Tibial nerve (tissue), 4 donors: ENCODE measurements around the gene EYS. TPM values are rescaled to one million over a fixed set of nuclear protein-coding genes. Genes with fewer than 3 reads are reported as not detected.

ENCODE experiments used
- DNase-seq, 2 donors: peaks; one replicate each; pipeline ENCODE4 v3.0.0-alpha.2; 2019; ENCODE audit warnings: low spot score in 2 of 2
- H3K27ac ChIP-seq, 4 donors: fragments of 200-600 bp; sonication (generic) in 3 of 4; one replicate each; pipeline ENCODE4 v1.5.1; 2017 to 2019; ENCODE audit warnings: mild to moderate bottlenecking in 1 of 4
- H3K27me3 ChIP-seq, 2 donors: fragments of 200-600 bp; sonication (generic) in 1 of 2; one replicate each; pipeline versions ENCODE4 v1.5.1 to v1.6.0; 2017 to 2019
- H3K36me3 ChIP-seq, 3 donors: fragments of 200-600 bp; sonication (generic); one replicate each; pipeline ENCODE4 v1.5.1; 2018 to 2019
- H3K4me1 ChIP-seq, 4 donors: fragments of 200-600 bp; sonication (generic) in 3 of 4; one replicate each; pipeline ENCODE4 v1.5.1; 2017 to 2019
- H3K4me3 ChIP-seq, 4 donors: fragments of 200-600 bp; sonication (generic) in 3 of 4; one replicate each; pipeline ENCODE4 v1.5.1; 2017 to 2019; ENCODE audit warnings: mild to moderate bottlenecking in 1 of 4, moderate library complexity in 1 of 4
- H3K9me3 ChIP-seq, 4 donors: fragments of 200-600 bp; sonication (generic) in 3 of 4; one replicate each; pipeline ENCODE4 v1.5.1; 2017 to 2019
- CTCF ChIP-seq, 5 experiments: fragments of 200-600 bp in 3 of 5; fragments of 450-650 bp in 2 of 5; sonication (generic) in 3 of 5; IDR thresholded peaks; one replicate each; pipeline ENCODE4 v1.5.1; 2016 to 2019; ENCODE audit warnings: antibody characterized with exemption in 5 of 5, mild to moderate bottlenecking in 3 of 5, moderate library complexity in 2 of 5
- EP300 ChIP-seq, 2 donors: sonication (generic); formaldehyde crosslinking; IDR thresholded peaks; one replicate each; pipeline ENCODE4 v1.6.1; 2017; ENCODE audit warnings: antibody characterized with exemption in 2 of 2, mild to moderate bottlenecking in 1 of 2
- POLR2A ChIP-seq, 2 donors: fragments of 450-650 bp; IDR thresholded peaks; one replicate each; pipeline ENCODE4 v1.6.1; 2017; ENCODE audit warnings: antibody characterized with exemption in 2 of 2, mild to moderate bottlenecking in 2 of 2, moderate library complexity in 2 of 2
- WGBS, 2 donors: methylation state at CpG; one replicate each; pipeline ENCODE4 v1.1.5; 2018; 5-methylcytosine and 5-hydroxymethylcytosine counted together
- total RNA-seq, 4 donors: library from RNA; depleted of rRNA; stranded (reverse); fragments of >200 nt; gene quantifications; one replicate each; pipeline ENCODE4 v1.1.0, GENCODE V29; 2016

Gene EYS
- total RNA-seq, 4 donors from 2014 or later, result under 0.01 to 4.5 (median 0.39) TPM; not detected in 1

GRCh38 chr6:63732336-63732735 lies 1974.7 kb downstream of the EYS start:
- Histone ChIP-seq H3K4me1 (no peaks in the 10 kb centered on the region), H3K4me3 (no peak overlapping the region), H3K9me3 (peaks cover 0 to 4% (median 0%) of the 10 kb centered on the region in 4 donors), H3K27me3 (no peaks in the 10 kb centered on the region), H3K27ac (no peak overlapping the region), H3K36me3 (no peaks in the 10 kb centered on the region)
- 50 to 95% methylated on average over 2 of the region's 2 CpGs for WGBS, 2 donors
- TF ChIP-seq CTCF (IDR thresholded peaks at IDR 0.05) (no peak), EP300 (IDR thresholded peaks at IDR 0.05) (no peak), POLR2A (IDR thresholded peaks at IDR 0.05) (no peak)
- no peak for DNase-seq

- no peak for DNase-seq
- no peak for TF ChIP-seq EP300 (IDR thresholded peaks at IDR 0.05)
- no peak for TF ChIP-seq CTCF (IDR thresholded peaks at IDR 0.05)
- TF ChIP-seq POLR2A (IDR thresholded peaks at IDR 0.05), result no peak
- Histone ChIP-seq H3K27ac (no peak overlapping the region), H3K4me1 (no peaks in the 10 kb centered on the region), H3K4me3 (no peak overlapping the region), H3K9me3 (peaks cover 0 to 4% (median 0%) of the 10 kb centered on the region in 4 donors), H3K27me3 (no peaks in the 10 kb centered on the region), H3K36me3 (no peaks in the 10 kb centered on the region)
- WGBS, 2 donors, result 74 to 83% methylated on average over 3 of the region's 3 CpGs
Measured at GRCh38 chr6:63731930-63732329, 1975.1 kb downstream of the EYS start.

- Histone ChIP-seq H3K9me3 (no peaks in the 10 kb centered on the region), H3K36me3 (no peaks in the 10 kb centered on the region), H3K27me3 (no peaks in the 10 kb centered on the region), H3K4me3 (no peak overlapping the region), H3K27ac (no peak overlapping the region), H3K4me1 (no peaks in the 10 kb centered on the region)
- no peak for TF ChIP-seq EP300 (IDR thresholded peaks at IDR 0.05)
- no peak for TF ChIP-seq POLR2A (IDR thresholded peaks at IDR 0.05)
- no peak for TF ChIP-seq CTCF (IDR thresholded peaks at IDR 0.05)
- no peak for DNase-seq
Measured at GRCh38 chr6:63730311-63730710, 1976.7 kb downstream of the EYS start.

GRCh38 chr6:63724721-63725120 lies 1982.3 kb downstream of the EYS start:
- TF ChIP-seq POLR2A (IDR thresholded peaks at IDR 0.05) (no peak), CTCF (IDR thresholded peaks at IDR 0.05) (no peak), EP300 (IDR thresholded peaks at IDR 0.05) (no peak)
- Histone ChIP-seq H3K27ac (no peak overlapping the region), H3K4me1 (no peaks in the 10 kb centered on the region), H3K9me3 (no peaks in the 10 kb centered on the region), H3K36me3 (no peaks in the 10 kb centered on the region), H3K27me3 (no peaks in the 10 kb centered on the region), H3K4me3 (no peak overlapping the region)
- no peak for DNase-seq

- 97 to 100% methylated on average over 1 of the region's 1 CpG for WGBS, 2 donors
- H3K9me3 ChIP-seq, result no peaks in the 10 kb centered on the region
- H3K27me3 ChIP-seq, result no peaks in the 10 kb centered on the region
- no peak for TF ChIP-seq EP300 (IDR thresholded peaks at IDR 0.05)
- TF ChIP-seq CTCF (IDR thresholded peaks at IDR 0.05), result no peak
- TF ChIP-seq POLR2A (IDR thresholded peaks at IDR 0.05), result no peak
- no peak overlapping the region for H3K4me3 ChIP-seq
- H3K4me1 ChIP-seq, result no peaks in the 10 kb centered on the region
- peaks cover 0 to 4% (median 0%) of the 10 kb centered on the region in 3 donors for H3K36me3 ChIP-seq
- no peak for DNase-seq
- H3K27ac ChIP-seq, result no peak overlapping the region
Measured at GRCh38 chr6:63721181-63721580, 1985.8 kb downstream of the EYS start.
